H9 (cell line): ENCODE data around the gene RFX1. TPM values are rescaled to one million over a fixed set of nuclear protein-coding genes. Genes with fewer than 3 reads are reported as not detected.

ENCODE experiments used
- DNase-seq: peaks from one replicate; pipeline ENCODE4 v3.0.0-alpha.2; 2017
- H2AFZ ChIP-seq: one replicate; pipeline ENCODE4 v1.6.1; 2013; ENCODE audit warnings: mild to moderate bottlenecking, low read length, control low read depth, moderate library complexity
- H2AK5ac ChIP-seq: 2 replicates; pipeline ENCODE4 v1.6.1; 2013; ENCODE audit warnings: low read length, control low read depth, mixed read lengths; ENCODE audit not compliant: insufficient read length
- H2BK120ac ChIP-seq: one replicate; pipeline ENCODE4 v1.6.1; 2013; ENCODE audit warnings: low read depth, mild to moderate bottlenecking, low read length, control low read depth, inconsistent platforms; ENCODE audit not compliant: poor library complexity, severe bottlenecking
- H2BK12ac ChIP-seq: 2 replicates; pipeline ENCODE4 v1.6.1; 2013; ENCODE audit warnings: low read length, control low read depth, mixed read lengths, low read depth; ENCODE audit not compliant: insufficient read length
- H2BK15ac ChIP-seq: 2 replicates; pipeline ENCODE4 v1.6.1; 2013; ENCODE audit warnings: low read depth, low read length, control low read depth
- H2BK20ac ChIP-seq: one replicate; pipeline ENCODE4 v1.6.1; 2013; ENCODE audit warnings: low read depth, mild to moderate bottlenecking, low read length, control low read depth, inconsistent platforms; ENCODE audit not compliant: poor library complexity, severe bottlenecking
- H2BK5ac ChIP-seq: 2 replicates; pipeline ENCODE4 v1.6.1; 2013; ENCODE audit warnings: low read length, control low read depth, mixed read lengths; ENCODE audit not compliant: insufficient read length
- H3K14ac ChIP-seq: 2 replicates; pipeline ENCODE4 v1.6.1; 2013; ENCODE audit warnings: low read length, control low read depth; ENCODE audit not compliant: insufficient read depth
- H3K18ac ChIP-seq: 2 replicates; pipeline ENCODE4 v1.6.1; 2013; ENCODE audit warnings: low read depth, mild to moderate bottlenecking, mixed read lengths, low read length, control low read depth; ENCODE audit not compliant: insufficient read length
- H3K23ac ChIP-seq: 2 replicates; pipeline ENCODE4 v1.6.1; 2013; ENCODE audit warnings: low read length, control low read depth, mixed read lengths, low read depth; ENCODE audit not compliant: insufficient read length
- H3K23me2 ChIP-seq: 2 replicates; pipeline ENCODE4 v1.6.1; 2013; ENCODE audit warnings: low read depth, mild to moderate bottlenecking, mixed read lengths, low read length, control low read depth; ENCODE audit not compliant: insufficient read length, poor library complexity, severe bottlenecking
- H3K27ac ChIP-seq: 2 replicates; pipeline ENCODE4 v1.5.1; 2013; ENCODE audit warnings: low read length, control low read depth, mixed read lengths, low read depth; ENCODE audit not compliant: insufficient read length
- H3K27me3 ChIP-seq: 2 replicates; pipeline ENCODE4 v1.6.1; 2013; ENCODE audit warnings: low read length, control low read depth, inconsistent platforms; ENCODE audit not compliant: insufficient read depth
- H3K4ac ChIP-seq: 2 replicates; pipeline ENCODE4 v1.6.1; 2013; ENCODE audit warnings: low read depth, mild to moderate bottlenecking, control low read depth, inconsistent platforms, low read length, moderate library complexity
- H3K4me1 ChIP-seq: 2 replicates; pipeline ENCODE4 v1.6.1; 2013; ENCODE audit warnings: low read length, control low read depth, inconsistent platforms; ENCODE audit not compliant: insufficient read depth
- H3K4me2 ChIP-seq: 2 replicates; pipeline ENCODE4 v1.6.1; 2013; ENCODE audit warnings: low read length, control low read depth, mixed read lengths; ENCODE audit not compliant: insufficient read length, insufficient read depth
- H3K56ac ChIP-seq: 2 replicates; pipeline ENCODE4 v1.6.1; 2013; ENCODE audit warnings: low read depth, mild to moderate bottlenecking, mixed read lengths, low read length, control low read depth; ENCODE audit not compliant: insufficient read length
- H3K79me1 ChIP-seq: 2 replicates; pipeline ENCODE4 v1.6.1; 2013; ENCODE audit warnings: low read depth, mild to moderate bottlenecking, moderate library complexity, low read length, control low read depth, inconsistent platforms; ENCODE audit not compliant: insufficient read depth, poor library complexity, severe bottlenecking
- H3K79me2 ChIP-seq: 2 replicates; pipeline ENCODE4 v1.6.1; 2013; ENCODE audit warnings: low read length, control low read depth, inconsistent platforms; ENCODE audit not compliant: insufficient read depth
- H3K9ac ChIP-seq: 2 replicates; pipeline ENCODE4 v1.6.1; 2013; ENCODE audit warnings: low read length, control low read depth, mixed read lengths; ENCODE audit not compliant: insufficient read length; ENCODE audit errors: extremely low read depth
- H3K9me3 ChIP-seq: one replicate; pipeline ENCODE4 v1.6.1; 2013; ENCODE audit warnings: low read depth, low read length, inconsistent platforms; ENCODE audit not compliant: control insufficient read depth
- H3T11ph ChIP-seq: one replicate; pipeline ENCODE4 v1.6.1; 2013; ENCODE audit warnings: mild to moderate bottlenecking, low read length, control low read depth, inconsistent platforms
- H4K20me1 ChIP-seq: one replicate; pipeline ENCODE4 v1.6.1; 2013; ENCODE audit not compliant: control insufficient read depth, insufficient read length, insufficient read depth
- H4K5ac ChIP-seq: 2 replicates; pipeline ENCODE4 v1.6.1; 2013; ENCODE audit warnings: low read depth, mild to moderate bottlenecking, mixed read lengths, low read length, control low read depth; ENCODE audit not compliant: insufficient read length
- H4K8ac ChIP-seq: replicated peaks from 2 replicates; pipeline ENCODE4 v1.6.1; 2013; ENCODE audit warnings: low read length, control low read depth, mixed read lengths, low read depth; ENCODE audit not compliant: insufficient read length
- H4K91ac ChIP-seq: 2 replicates; pipeline ENCODE4 v1.6.1; 2013; ENCODE audit warnings: low read depth, mild to moderate bottlenecking, moderate library complexity, mixed read lengths, low read length, control low read depth; ENCODE audit not compliant: insufficient read length
- H3K27ac Mint-ChIP-seq, 3 experiments: 2 replicates in 2 of 3; 3 replicates in 1 of 3; pipeline ENCODE4 v1.8.0; 2020 to 2021; ENCODE audit warnings: mixed read lengths in 3 of 3, mild to moderate bottlenecking in 1 of 3, moderate library complexity in 1 of 3
- H3K27me3 Mint-ChIP-seq: 2 replicates; pipeline ENCODE4 v1.8.0; 2021; ENCODE audit warnings: low read depth, mild to moderate bottlenecking, moderate library complexity, mixed read lengths
- H3K36me3 Mint-ChIP-seq, 3 experiments: 2 replicates in 2 of 3; 3 replicates in 1 of 3; pipeline ENCODE4 v1.8.0; 2020 to 2021; ENCODE audit warnings: low read depth in 3 of 3, mixed read lengths in 3 of 3; ENCODE audit not compliant: insufficient read depth in 1 of 3
- H3K4me1 Mint-ChIP-seq, 2 experiments: 2 replicates each; pipeline ENCODE4 v1.8.0; 2020; ENCODE audit warnings: mixed read lengths in 2 of 2
- H3K4me3 Mint-ChIP-seq, 2 experiments: 2 replicates in 1 of 2; 3 replicates in 1 of 2; pipeline ENCODE4 v1.8.0; 2020 to 2021; ENCODE audit warnings: mild to moderate bottlenecking in 2 of 2, mixed read lengths in 2 of 2, moderate library complexity in 1 of 2
- H3K9me3 Mint-ChIP-seq, 2 experiments: 2 replicates in 1 of 2; 3 replicates in 1 of 2; pipeline ENCODE4 v1.8.0; 2020; ENCODE audit warnings: mild to moderate bottlenecking in 2 of 2, mixed read lengths in 2 of 2, moderate library complexity in 1 of 2
- WGBS: extraction: QIAGEN DNeasy Blood & Tissue Kit; methylation state at CpG from one replicate; pipeline ENCODE4 v1.1.7; 2013; ENCODE audit warnings: missing lambda C conversion rate, low lambda C conversion rate, mixed read lengths; ENCODE audit not compliant: insufficient read length; ENCODE audit errors: extremely low coverage; 5-methylcytosine and 5-hydroxymethylcytosine counted together
- total RNA-seq: library from RNA; stranded (reverse); gene quantifications from 2 replicates; pipeline ENCODE4 v1.2.1, GENCODE V29; 2021
- TF ChIP-seq, protein P1 (sequence below): fragments of 200-600 bp; sonication (generic); conservative IDR thresholded peaks from 3 replicates; pipeline ENCODE4 v1.8.0; 2021; ENCODE audit warnings: antibody characterized with exemption, mild to moderate bottlenecking

The RFX1 gene
- total RNA-seq, 1 experiment from 2014 or later: 21.4 TPM

GRCh38 chr19:13951799-13952153 is 54.3 kb downstream of the RFX1 start:
- Histone ChIP-seq H2BK5ac (no peak overlapping the region), H2AFZ (no peak overlapping the region), H2BK120ac (no peak overlapping the region), H3K4me2 (peak overlapping the region; percentile 66), H2BK15ac (no peak overlapping the region), H3K79me2 (peaks cover 6% of the 10 kb centered on the region; the same call in 1 of the 2 replicates), H4K8ac (no peak overlapping the region), H2AK5ac (no peak overlapping the region), H3K79me1 (peaks cover 8% of the 10 kb centered on the region), H3K23ac (no peak overlapping the region), H3K9ac (no peak overlapping the region), H3K14ac (no peak overlapping the region), H3K23me2 (peaks cover 11% of the 10 kb centered on the region), H3K27me3 (no peaks in the 10 kb centered on the region), H2BK12ac (no peak overlapping the region), H3K18ac (peak overlapping the region; percentile 21), H3K4ac (no peak overlapping the region), H3K27ac (no peak overlapping the region), H3K4me1 (no peaks in the 10 kb centered on the region), H4K20me1 (no peaks in the 10 kb centered on the region), H3K56ac (no peak overlapping the region), H3K9me3 (no peaks in the 10 kb centered on the region), H4K5ac (no peak overlapping the region), H3T11ph (no peak overlapping the region), H4K91ac (no peak overlapping the region), H2BK20ac (no peak overlapping the region)
- H3K9me3 Mint-ChIP-seq: no peaks in the 10 kb centered on the region
- H3K27ac Mint-ChIP-seq: peak overlapping the region in 1 of 3 experiments; percentile 87; a peak in 2 of 7 replicates
- peak overlapping the region; percentile 86 to 92 for H3K4me3 Mint-ChIP-seq
- TF ChIP-seq, protein P1, sequence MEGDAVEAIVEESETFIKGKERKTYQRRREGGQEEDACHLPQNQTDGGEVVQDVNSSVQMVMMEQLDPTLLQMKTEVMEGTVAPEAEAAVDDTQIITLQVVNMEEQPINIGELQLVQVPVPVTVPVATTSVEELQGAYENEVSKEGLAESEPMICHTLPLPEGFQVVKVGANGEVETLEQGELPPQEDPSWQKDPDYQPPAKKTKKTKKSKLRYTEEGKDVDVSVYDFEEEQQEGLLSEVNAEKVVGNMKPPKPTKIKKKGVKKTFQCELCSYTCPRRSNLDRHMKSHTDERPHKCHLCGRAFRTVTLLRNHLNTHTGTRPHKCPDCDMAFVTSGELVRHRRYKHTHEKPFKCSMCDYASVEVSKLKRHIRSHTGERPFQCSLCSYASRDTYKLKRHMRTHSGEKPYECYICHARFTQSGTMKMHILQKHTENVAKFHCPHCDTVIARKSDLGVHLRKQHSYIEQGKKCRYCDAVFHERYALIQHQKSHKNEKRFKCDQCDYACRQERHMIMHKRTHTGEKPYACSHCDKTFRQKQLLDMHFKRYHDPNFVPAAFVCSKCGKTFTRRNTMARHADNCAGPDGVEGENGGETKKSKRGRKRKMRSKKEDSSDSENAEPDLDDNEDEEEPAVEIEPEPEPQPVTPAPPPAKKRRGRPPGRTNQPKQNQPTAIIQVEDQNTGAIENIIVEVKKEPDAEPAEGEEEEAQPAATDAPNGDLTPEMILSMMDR: no peak
- no CpG with 5 or more reads among the region's 20 CpGs for WGBS
- H3K4me1 Mint-ChIP-seq: peaks cover 9 to 12% of the 10 kb centered on the region in 2 experiments
- peaks cover 2% of the 10 kb centered on the region; the same call in 1 of the 2 replicates for H3K27me3 Mint-ChIP-seq
- peaks cover 8 to 22% (median 19%) of the 10 kb centered on the region in 3 experiments; a peak in 5 of 7 replicates for H3K36me3 Mint-ChIP-seq
- no peak for DNase-seq
